IPS DF 6.9 (cell line): ENCODE results near the gene CLINT1.

ENCODE experiments used
- DNase-seq: peaks from one replicate; pipeline ENCODE4 v3.0.0-alpha.2; 2013; ENCODE audit warnings: low read depth, low spot score
- H3K27ac ChIP-seq: one replicate; pipeline ENCODE4 v1.5.1; 2013; ENCODE audit warnings: low read length, control low read depth
- H3K27me3 ChIP-seq: 2 replicates; pipeline ENCODE4 v1.6.1; 2013; ENCODE audit warnings: mild to moderate bottlenecking, low read length; ENCODE audit not compliant: control insufficient read depth, insufficient read depth
- H3K36me3 ChIP-seq: 2 replicates; pipeline ENCODE4 v1.6.1; 2013; ENCODE audit warnings: low read length; ENCODE audit not compliant: control insufficient read depth, insufficient read depth
- H3K4me1 ChIP-seq: 2 replicates; pipeline ENCODE4 v1.6.1; 2013; ENCODE audit warnings: low read length; ENCODE audit not compliant: control insufficient read depth, insufficient read depth
- H3K4me3 ChIP-seq: 2 replicates; pipeline ENCODE4 v1.5.1; 2013; ENCODE audit warnings: mild to moderate bottlenecking, low read length
- H3K9me3 ChIP-seq: 2 replicates; pipeline ENCODE4 v1.6.1; 2013; ENCODE audit warnings: low read length, inconsistent platforms; ENCODE audit not compliant: control insufficient read depth, insufficient read depth
- WGBS: extraction: QIAGEN DNeasy Blood & Tissue Kit; methylation state at CpG from one replicate; pipeline ENCODE4 v1.1.7; 2013; ENCODE audit warnings: mixed read lengths, missing lambda C conversion rate; ENCODE audit not compliant: insufficient read length, insufficient coverage; 5-methylcytosine and 5-hydroxymethylcytosine counted together

Gene CLINT1

DNA sequence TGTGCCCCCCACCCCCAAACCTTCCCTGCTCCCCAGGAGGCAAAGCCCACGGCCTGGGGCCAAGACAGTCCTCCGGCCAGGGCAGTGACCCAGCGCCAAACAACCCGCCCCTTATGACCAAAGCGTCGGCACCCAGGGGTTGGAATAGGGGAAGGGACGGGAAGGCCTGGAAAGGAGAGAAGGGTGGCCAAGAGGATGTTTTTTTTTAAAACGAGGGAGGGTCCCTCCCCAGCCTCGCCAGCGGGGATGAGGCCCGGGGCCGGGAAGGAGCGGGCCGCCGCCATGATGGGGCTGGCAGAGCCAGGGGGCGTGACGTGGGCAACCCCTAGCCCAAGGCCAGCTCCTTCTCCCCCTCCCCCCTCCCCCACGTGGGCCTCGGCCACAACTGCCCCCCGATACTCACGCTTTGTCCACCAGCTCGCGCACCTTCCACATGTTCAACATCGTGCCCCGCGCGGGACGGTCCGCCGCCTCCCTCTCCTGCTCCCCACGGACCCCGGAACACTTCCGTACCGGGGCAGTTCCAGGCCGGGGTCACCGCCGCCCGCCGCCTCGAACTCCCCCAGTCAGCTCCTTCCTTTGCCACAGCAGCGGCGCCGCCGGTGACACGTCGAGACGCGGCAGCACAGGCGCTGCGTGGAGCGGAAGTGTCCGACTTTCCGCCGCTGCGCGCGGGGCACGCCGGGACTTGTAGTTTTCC is at the start of gene CLINT1:
Gene CLINT1 (minus strand): TSS at position 619 of the 700 bp plus-strand sequence. CDS start 175 bp downstream, at position 444.
- no peaks in the 10 kb centered on the region for H3K9me3 ChIP-seq
- H3K27me3 ChIP-seq: no peaks in the 10 kb centered on the region
- WGBS: no CpG with 5 or more reads among the region's 59 CpGs
- DNase-seq: peak; percentile 85
- H3K4me3 ChIP-seq: peak within 1 kb of the TSS; percentile 99
- H3K36me3 ChIP-seq: no peaks in the 10 kb centered on the region
- H3K4me1 ChIP-seq: no peaks in the 10 kb centered on the region; the same call in 1 of the 2 replicates
- no peak within 1 kb of the TSS for H3K27ac ChIP-seq

DNA sequence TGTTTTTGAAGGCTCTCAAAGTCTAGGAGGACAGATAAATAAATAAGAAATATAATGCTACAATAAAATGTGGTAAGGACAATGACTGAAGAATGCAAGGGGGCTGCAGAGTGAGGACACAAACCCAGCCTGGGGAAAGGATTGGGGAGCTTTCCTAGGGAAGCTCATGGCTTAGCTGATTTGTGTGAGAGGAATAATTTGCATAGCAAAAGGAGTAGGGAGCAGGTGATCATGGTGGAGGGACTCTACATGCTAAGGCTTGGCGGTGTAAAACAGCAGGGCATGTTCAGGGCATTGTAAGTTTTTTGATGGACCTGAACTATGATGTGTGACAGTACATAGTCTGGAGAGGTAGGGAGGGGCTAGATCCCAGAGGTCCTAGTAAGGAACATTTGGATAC is 49.5 kb upstream of the CLINT1 start:
- no peaks in the 10 kb centered on the region for H3K36me3 ChIP-seq
- H3K4me1 ChIP-seq: no peaks in the 10 kb centered on the region
- no peak overlapping the region for H3K4me3 ChIP-seq
- H3K9me3 ChIP-seq: no peaks in the 10 kb centered on the region
- no peak for DNase-seq
- H3K27ac ChIP-seq: no peak overlapping the region
- no peaks in the 10 kb centered on the region for H3K27me3 ChIP-seq
- WGBS: no CpG with 5 or more reads among the region's 1 CpG

DNA sequence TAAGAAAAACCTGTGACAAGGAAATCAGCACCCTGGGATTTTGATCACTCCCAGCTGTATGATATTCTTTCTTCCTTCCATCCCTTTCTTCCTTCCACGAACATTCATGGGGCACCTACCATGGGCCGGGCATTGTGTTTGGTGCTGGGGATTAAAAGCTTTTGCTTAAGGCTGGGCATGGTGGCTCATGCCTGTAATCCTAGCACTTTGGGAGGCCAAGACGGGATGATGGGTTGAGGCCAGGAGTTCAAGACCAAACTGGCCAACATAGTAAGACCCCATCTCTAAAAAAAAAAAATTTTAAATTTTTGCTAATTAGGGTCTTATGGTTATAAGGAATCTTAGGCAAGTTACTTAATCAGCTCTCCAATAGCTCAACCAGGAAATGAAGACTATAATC is 48.5 kb upstream of the CLINT1 start:
- no peaks in the 10 kb centered on the region for H3K27me3 ChIP-seq
- no peak overlapping the region for H3K27ac ChIP-seq
- no peak for DNase-seq
- no peaks in the 10 kb centered on the region for H3K4me1 ChIP-seq
- H3K4me3 ChIP-seq: no peak overlapping the region; the same call in 1 of the 2 replicates
- no peaks in the 10 kb centered on the region for H3K36me3 ChIP-seq
- no CpG with 5 or more reads among the region's 3 CpGs for WGBS
- no peaks in the 10 kb centered on the region for H3K9me3 ChIP-seq

DNA sequence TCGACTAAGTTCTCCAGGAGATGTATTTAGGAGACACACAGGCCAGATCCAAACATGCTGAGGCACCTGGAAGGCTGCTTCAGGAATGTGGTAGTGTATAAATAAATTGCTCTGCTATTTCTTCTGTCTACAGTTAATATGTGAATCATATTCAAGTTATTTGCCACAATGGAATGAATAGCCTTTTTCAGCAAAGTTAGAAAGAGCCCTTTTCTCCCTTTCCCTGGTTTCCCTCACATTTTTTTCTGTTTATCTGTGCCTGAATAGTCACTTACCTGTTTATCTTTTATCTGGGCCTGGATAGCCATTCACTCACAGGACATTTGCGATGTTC is 44.1 kb upstream of the CLINT1 start:
- no peaks in the 10 kb centered on the region for H3K36me3 ChIP-seq
- no CpG with 5 or more reads among the region's 2 CpGs for WGBS
- no peak for DNase-seq

DNA sequence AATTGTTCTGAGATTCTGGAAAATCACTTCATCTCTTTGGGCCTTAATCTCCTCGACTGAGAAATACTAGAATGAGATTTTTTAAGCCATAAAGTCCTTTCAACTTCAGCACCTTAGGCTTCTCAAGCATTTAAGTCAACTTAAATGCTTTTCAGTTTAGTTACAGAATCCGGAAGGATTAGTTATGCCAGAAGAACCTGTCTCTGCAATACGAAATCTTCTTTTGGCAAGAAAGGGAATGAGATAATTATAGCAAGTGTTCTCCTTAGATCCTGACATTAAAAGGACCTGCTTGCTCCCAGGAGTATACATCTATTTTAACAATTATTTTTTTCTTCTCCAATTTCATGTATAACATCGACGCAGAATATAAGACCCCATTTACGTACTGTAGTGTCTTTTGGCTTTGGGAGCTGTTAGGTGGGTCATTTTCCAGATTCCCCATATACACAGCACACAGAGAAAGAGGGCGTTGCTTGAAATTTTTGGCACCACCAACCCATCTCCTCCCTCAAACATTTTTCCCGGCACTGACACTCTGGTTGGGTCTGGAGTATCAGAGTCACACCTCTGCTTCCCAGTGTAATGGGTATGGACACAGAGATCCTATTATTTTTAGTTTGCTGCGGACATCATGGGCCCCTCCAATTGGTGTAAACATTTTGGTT is 43.6 kb upstream of the CLINT1 start:
- DNase-seq: no peak
- no peaks in the 10 kb centered on the region for H3K36me3 ChIP-seq
- no peaks in the 10 kb centered on the region for H3K9me3 ChIP-seq
- H3K27me3 ChIP-seq: no peaks in the 10 kb centered on the region
- H3K4me1 ChIP-seq: no peaks in the 10 kb centered on the region
- no CpG with 5 or more reads among the region's 9 CpGs for WGBS
- H3K27ac ChIP-seq: no peak overlapping the region
- H3K4me3 ChIP-seq: no peak overlapping the region

More for the DNA sequence above, 44.1 kb upstream of the CLINT1 start:
- H3K27me3 ChIP-seq: no peaks in the 10 kb centered on the region
- H3K27ac ChIP-seq: no peak overlapping the region
- no peaks in the 10 kb centered on the region for H3K9me3 ChIP-seq
- H3K4me3 ChIP-seq: no peak overlapping the region
- no peaks in the 10 kb centered on the region for H3K4me1 ChIP-seq

DNA sequence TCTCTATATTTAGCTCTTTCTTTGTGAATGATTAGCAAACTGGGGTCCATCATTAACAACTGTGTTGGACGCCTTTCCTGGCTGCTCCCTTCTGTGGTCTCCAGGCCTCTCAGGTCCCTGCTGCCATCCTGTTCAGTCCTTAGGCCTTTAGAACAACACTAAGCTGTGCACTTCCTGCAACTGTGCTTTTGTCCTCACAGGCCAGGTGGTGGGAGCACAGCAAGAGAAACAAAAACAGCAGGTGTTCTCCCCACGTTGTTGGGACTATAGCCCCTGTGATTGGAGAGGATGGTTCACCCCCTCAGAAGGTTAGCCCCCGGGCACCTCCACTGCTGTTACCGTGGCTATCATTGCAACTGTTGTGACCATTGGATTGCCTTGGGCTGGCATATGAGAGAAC is 41.7 kb upstream of the CLINT1 start:
- no peak for DNase-seq
- H3K27ac ChIP-seq: no peak overlapping the region
- no CpG with 5 or more reads among the region's 4 CpGs for whole genome bisulfite sequencing
- no peak overlapping the region for H3K4me3 ChIP-seq
- H3K27me3 ChIP-seq: no peaks in the 10 kb centered on the region
- H3K9me3 ChIP-seq: no peaks in the 10 kb centered on the region
- no peaks in the 10 kb centered on the region for H3K4me1 ChIP-seq
- no peaks in the 10 kb centered on the region for H3K36me3 ChIP-seq

DNA sequence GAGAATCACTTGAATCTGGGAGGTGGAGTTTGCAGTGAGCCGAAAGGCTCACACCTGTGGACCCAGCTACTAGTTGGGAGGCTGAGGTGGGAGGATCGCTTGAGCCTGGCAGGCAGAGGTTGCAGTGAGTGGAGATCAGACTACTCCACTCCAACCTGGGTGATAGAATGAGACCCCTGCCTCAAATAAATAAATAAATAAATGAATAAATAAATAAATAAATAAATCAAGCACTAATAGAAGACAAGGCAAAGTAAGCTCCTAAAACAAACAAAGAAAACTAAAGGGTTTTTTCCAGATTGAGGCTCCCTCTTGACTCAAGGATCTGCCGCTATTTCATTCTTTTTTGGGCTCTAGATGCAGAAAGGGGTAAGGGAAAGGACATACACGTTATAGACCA is 34.7 kb upstream of the CLINT1 start:
- no CpG with 5 or more reads among the region's 4 CpGs for WGBS
- H3K36me3 ChIP-seq: no peaks in the 10 kb centered on the region
- no peak for DNase-seq

DNA sequence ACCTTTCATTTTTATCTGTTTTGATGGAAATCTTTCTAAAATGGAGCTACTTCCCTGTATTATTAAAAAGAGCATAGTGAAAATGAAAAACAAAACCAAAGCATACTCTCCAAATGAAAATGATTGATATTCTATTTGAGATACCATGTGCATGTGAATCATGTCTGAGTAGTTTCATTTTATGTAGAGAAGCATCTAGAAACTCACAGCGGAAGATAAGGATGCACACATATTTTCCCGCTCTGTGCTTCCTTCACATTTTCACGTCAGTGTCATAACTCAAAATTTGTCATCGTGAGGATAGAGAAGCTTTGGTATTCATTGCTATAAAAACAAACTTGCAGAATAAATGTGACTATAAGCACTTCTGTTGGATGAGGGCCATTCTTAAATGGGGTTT is 34.0 kb upstream of the CLINT1 start:
- no peak for DNase-seq
- no CpG with 5 or more reads among the region's 4 CpGs for WGBS
- H3K36me3 ChIP-seq: no peaks in the 10 kb centered on the region
- H3K4me1 ChIP-seq: no peaks in the 10 kb centered on the region
- H3K4me3 ChIP-seq: no peak overlapping the region
- H3K9me3 ChIP-seq: no peaks in the 10 kb centered on the region
- H3K27ac ChIP-seq: no peak overlapping the region
- no peaks in the 10 kb centered on the region for H3K27me3 ChIP-seq

More for the DNA sequence above, 34.7 kb upstream of the CLINT1 start:
- H3K4me1 ChIP-seq: no peaks in the 10 kb centered on the region
- no peaks in the 10 kb centered on the region for H3K27me3 ChIP-seq
- H3K27ac ChIP-seq: no peak overlapping the region
- no peak overlapping the region for H3K4me3 ChIP-seq
- no peaks in the 10 kb centered on the region for H3K9me3 ChIP-seq

DNA sequence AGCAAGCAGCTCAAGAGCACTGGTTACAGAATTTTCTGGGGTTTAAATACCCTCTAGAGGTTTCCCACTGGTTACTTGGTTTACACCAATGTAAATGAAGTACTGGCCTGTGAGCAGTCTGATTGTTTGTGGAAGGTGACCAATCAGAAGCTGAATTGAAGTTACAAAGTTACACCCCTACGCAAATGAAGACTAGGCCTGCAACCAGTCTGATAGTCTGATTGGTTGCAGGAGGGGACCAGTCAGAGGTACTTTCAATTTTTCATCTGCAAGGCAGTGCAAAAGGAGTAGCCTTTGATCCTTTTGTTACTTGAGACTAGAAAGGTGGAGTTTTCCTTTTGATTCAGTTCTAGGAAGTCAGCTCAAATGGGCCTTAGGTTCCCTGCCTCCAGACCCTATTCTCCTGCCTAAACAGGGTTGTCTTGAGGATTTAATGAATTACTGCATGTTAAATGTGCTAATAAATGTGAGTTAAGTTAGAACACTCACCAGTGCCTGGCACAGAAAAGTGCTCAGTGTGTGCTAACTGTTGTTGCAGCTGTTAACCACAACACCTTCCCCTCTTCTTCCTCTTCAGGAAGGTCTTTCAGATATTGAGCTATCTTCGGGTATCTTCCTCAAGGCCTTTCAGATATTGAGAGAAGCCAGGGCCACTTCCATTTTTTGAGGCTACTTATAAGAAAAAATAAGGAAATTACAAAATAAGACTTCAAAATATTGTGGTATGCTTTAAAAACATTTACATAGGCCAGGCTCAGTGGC is 32.1 kb upstream of the CLINT1 start:
- Histone ChIP-seq H3K4me3 (no peak overlapping the region), H3K9me3 (peaks cover 1% of the 10 kb centered on the region; the same call in 1 of the 2 replicates), H3K36me3 (no peaks in the 10 kb centered on the region), H3K27ac (no peak overlapping the region), H3K4me1 (no peaks in the 10 kb centered on the region), H3K27me3 (no peaks in the 10 kb centered on the region)
- no CpG with 5 or more reads among the region's 2 CpGs for WGBS
- DNase-seq: no peak

DNA sequence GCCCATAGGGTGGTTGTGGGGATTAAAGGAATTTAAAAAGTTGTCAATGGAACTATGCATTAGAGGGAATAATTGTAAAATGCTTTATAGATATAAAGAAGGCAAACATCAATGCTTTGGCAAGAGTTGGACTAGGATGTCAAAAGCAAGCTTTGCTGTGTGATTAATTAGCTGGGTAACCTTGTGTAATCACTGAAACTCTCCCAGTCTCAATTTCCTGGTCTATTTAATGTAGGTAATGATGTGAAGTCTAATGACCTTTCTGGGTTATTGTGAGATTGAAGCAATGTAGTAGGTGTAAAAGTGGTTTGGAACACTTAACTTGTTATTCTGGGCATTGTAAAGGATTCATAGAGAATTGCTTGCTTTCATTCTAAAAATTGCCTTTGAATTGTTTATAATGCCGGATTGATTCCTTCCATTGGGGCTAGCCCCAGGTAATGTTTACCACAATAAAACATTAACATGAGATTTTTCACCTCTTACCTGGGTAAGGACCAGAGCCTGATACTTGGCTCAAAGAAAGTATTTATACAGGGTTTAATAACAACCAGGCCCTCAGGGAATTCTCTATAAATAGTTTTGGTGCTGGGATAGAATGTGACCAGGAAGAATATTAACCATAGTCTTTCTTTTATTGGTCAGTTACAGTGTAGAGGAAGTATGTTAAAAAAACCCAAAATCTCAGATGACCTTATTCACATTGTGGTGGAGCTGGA is 30.0 kb upstream of the CLINT1 start:
- H3K4me1 ChIP-seq: no peaks in the 10 kb centered on the region
- H3K4me3 ChIP-seq: no peak overlapping the region
- peaks cover 1% of the 10 kb centered on the region; the same call in 1 of the 2 replicates for H3K9me3 ChIP-seq
- no peak overlapping the region for H3K27ac ChIP-seq
- no peak for DNase-seq
- no CpG with 5 or more reads among the region's 1 CpG for WGBS
- H3K27me3 ChIP-seq: no peaks in the 10 kb centered on the region
- H3K36me3 ChIP-seq: no peaks in the 10 kb centered on the region
